SJCRH30 (cell line): Measurements from ENCODE around the gene ZYG11B. TPM values are rescaled to one million over a fixed set of nuclear protein-coding genes. Genes with fewer than 3 reads are reported as not detected.
"Not testable (repeated sequence)": the region's sequence is repeated elsewhere in the genome, so short reads cannot be mapped to it uniquely, and the experiment has no call there.

Source experiments
- DNase-seq, 2 experiments: peaks; one replicate each; pipeline ENCODE4 v3.0.0-alpha.2; 2015 to 2020
- H3K27ac ChIP-seq: fragments of 250-450 bp; sonication (Bioruptor Pico); 2 replicates; pipeline ENCODE4 v1.5.1; 2020; ENCODE audit warnings: mild to moderate bottlenecking, moderate library complexity
- H3K27me3 ChIP-seq: fragments of 250-450 bp; sonication (Bioruptor Pico); 2 replicates; pipeline ENCODE4 v1.5.1; 2020; ENCODE audit warnings: mild to moderate bottlenecking, moderate library complexity
- H3K36me3 ChIP-seq: fragments of 250-450 bp; sonication (Bioruptor Pico); 2 replicates; pipeline ENCODE4 v1.5.1; 2020; ENCODE audit warnings: mild to moderate bottlenecking, moderate library complexity
- H3K4me1 ChIP-seq: fragments of 250-450 bp; sonication (Bioruptor Pico); 2 replicates; pipeline ENCODE4 v1.5.1; 2020; ENCODE audit warnings: mild to moderate bottlenecking, moderate library complexity
- H3K4me3 ChIP-seq: fragments of 250-450 bp; sonication (Bioruptor Pico); 2 replicates; pipeline ENCODE4 v1.5.1; 2020; ENCODE audit warnings: mild to moderate bottlenecking, moderate library complexity
- H3K9me3 ChIP-seq: fragments of 250-450 bp; sonication (Bioruptor Pico); replicated peaks from 2 replicates; pipeline ENCODE4 v1.5.1; 2020; ENCODE audit warnings: mild to moderate bottlenecking, moderate library complexity
- total RNA-seq: library from RNA; depleted of rRNA; stranded (reverse); fragments of >200 nt; shearing (Covaris generic); gene quantifications from 2 replicates; pipeline ENCODE4 v1.2.3, GENCODE V29; 2014; rRNA removed

ZYG11B gene
- total RNA-seq, 1 experiment from 2014 or later, result 39.5 TPM

DNA sequence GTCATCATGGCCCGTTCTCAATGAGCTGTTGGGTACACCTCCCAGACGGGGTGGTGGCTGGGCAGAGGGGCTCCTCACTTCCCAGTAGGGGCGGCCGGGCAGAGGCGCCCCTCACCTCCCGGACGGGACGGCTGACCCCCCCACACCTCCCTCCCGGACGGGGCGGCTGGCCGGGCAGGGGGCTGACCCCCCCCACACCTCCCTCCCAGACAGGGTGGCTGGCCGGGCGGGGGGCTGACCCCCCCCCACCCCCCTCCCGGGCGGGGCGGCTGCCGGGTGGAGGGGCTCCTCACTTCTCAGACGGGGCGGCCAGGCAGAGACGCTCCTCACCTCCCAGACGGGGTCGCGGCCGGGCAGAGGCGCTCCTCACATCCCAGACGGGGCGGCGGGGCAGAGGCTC lies 143.5 kb downstream of the ZYG11B start:
- not testable (repeated sequence) for DNase-seq, H3K4me1 ChIP-seq, H3K27me3 ChIP-seq

GRCh38 chr1:52876843-52877242 lies 150.6 kb downstream of the ZYG11B start:
- Histone ChIP-seq H3K27ac (no peak overlapping the region), H3K4me1 (peaks cover 5% of the 10 kb centered on the region; the same call in 1 of the 2 replicates), H3K4me3 (no peak overlapping the region), H3K9me3 (no peaks in the 10 kb centered on the region), H3K36me3 (no peaks in the 10 kb centered on the region), H3K27me3 (no peaks in the 10 kb centered on the region)
- no peak for DNase-seq

More for the DNA sequence above, 143.5 kb downstream of the ZYG11B start:
- H3K4me3 ChIP-seq, H3K27ac ChIP-seq, H3K9me3 ChIP-seq, H3K36me3 ChIP-seq: not testable (repeated sequence)

Other genes starting within 250 kb of the ZYG11B start
- 64.9 and 67.8 TPM in 2 replicates for gene TUT4, start 173.4 kb upstream of the ZYG11B start, total RNA-seq
- gene GPX7, start 124.1 kb upstream of the ZYG11B start, total RNA-seq, result 10.6 and 13.4 TPM in 2 replicates
- gene SHISAL2A, start 93.3 kb upstream of the ZYG11B start, total RNA-seq, result not detected in 2 replicates
- gene COA7, start 28.1 kb upstream of the ZYG11B start, total RNA-seq, result 22.7 and 23.1 TPM in 2 replicates
- 0.03 and 0.22 TPM in 2 replicates for gene ZYG11A, start 116.3 kb downstream of the ZYG11B start, total RNA-seq
- 0.35 and 1.2 TPM in 2 replicates for gene ECHDC2, start 195.3 kb downstream of the ZYG11B start, total RNA-seq
- gene SCP2, start 200.8 kb downstream of the ZYG11B start, total RNA-seq, result 107 and 118 TPM in 2 replicates